ENCODE data around the gene SNRPD2.
"Not testable (repeated sequence)": the region's sequence is repeated elsewhere in the genome, so short reads cannot be mapped to it uniquely, and the experiment has no call there.

Gene SNRPD2

GRCh38 chr19:45691516-45692186 is at the start of gene SNRPD2:
Gene SNRPD2 (minus strand): TSS chr19:45691953. CDS start chr19:45691888, 65 bp downstream.
- DNase-seq (ENCODE audit: low spot score): peak; percentile 95

GRCh38 chr19:45739498-45740439 is 48.0 kb upstream of the SNRPD2 start:
- DNase-seq (ENCODE audit: low spot score): no peak

GRCh38 chr19:45733160-45733810 is 41.5 kb upstream of the SNRPD2 start, which contains the start of gene MEIOSIN:
Gene MEIOSIN (plus strand): TSS chr19:45733439. CDS start chr19:45735377, 1,938 bp downstream.
- DNase-seq (ENCODE audit: low spot score): no peak

GRCh38 chr19:45730368-45731288 is 38.9 kb upstream of the SNRPD2 start, which contains the start of gene FBXO46:
Gene FBXO46 (minus strand): TSS chr19:45730896. CDS start chr19:45713495, 17,401 bp downstream.
- DNase-seq (ENCODE audit: low spot score): peak; percentile 96

- DNase-seq (ENCODE audit: low spot score): no peak
Observed at GRCh38 chr19:45729800-45730290, 38.1 kb upstream of the SNRPD2 start.

- DNase-seq (ENCODE audit: low spot score): not testable (repeated sequence)
Observed at GRCh38 chr19:45728683-45729082, 36.9 kb upstream of the SNRPD2 start.

- DNase-seq (ENCODE audit: low spot score): not testable (repeated sequence)
Observed at GRCh38 chr19:45720065-45720464, 28.3 kb upstream of the SNRPD2 start.

- no peak for DNase-seq (ENCODE audit: low spot score)
Observed at GRCh38 chr19:45717983-45718650, 26.4 kb upstream of the SNRPD2 start.

GRCh38 chr19:45717131-45717982 is 25.6 kb upstream of the SNRPD2 start:
- peak; percentile 98 for DNase-seq (ENCODE audit: low spot score)

- peak; percentile 43 for DNase-seq (ENCODE audit: low spot score)
Observed at GRCh38 chr19:45716359-45717130, 24.8 kb upstream of the SNRPD2 start.

GRCh38 chr19:45715139-45715538 is 23.4 kb upstream of the SNRPD2 start:
- DNase-seq (ENCODE audit: low spot score): no peak

GRCh38 chr19:45713141-45713540 is 21.4 kb upstream of the SNRPD2 start:
- DNase-seq (ENCODE audit: low spot score): no peak

- no peak for DNase-seq (ENCODE audit: low spot score)
Observed at GRCh38 chr19:45712699-45713067, 20.9 kb upstream of the SNRPD2 start.

- no peak for DNase-seq (ENCODE audit: low spot score)
Observed at GRCh38 chr19:45711851-45712698, 20.3 kb upstream of the SNRPD2 start.

- no peak for DNase-seq (ENCODE audit: low spot score)
Observed at GRCh38 chr19:45710356-45711130, 18.8 kb upstream of the SNRPD2 start.

- no peak for DNase-seq (ENCODE audit: low spot score)
Observed at GRCh38 chr19:45705710-45706415, 14.1 kb upstream of the SNRPD2 start.
